ENCODE results near the gene ZNF385B. TPM values are rescaled to one million over a fixed set of nuclear protein-coding genes. Genes with fewer than 3 reads are reported as not detected.

Gene ZNF385B
- not detected in 2 replicates for total RNA-seq

DNA sequence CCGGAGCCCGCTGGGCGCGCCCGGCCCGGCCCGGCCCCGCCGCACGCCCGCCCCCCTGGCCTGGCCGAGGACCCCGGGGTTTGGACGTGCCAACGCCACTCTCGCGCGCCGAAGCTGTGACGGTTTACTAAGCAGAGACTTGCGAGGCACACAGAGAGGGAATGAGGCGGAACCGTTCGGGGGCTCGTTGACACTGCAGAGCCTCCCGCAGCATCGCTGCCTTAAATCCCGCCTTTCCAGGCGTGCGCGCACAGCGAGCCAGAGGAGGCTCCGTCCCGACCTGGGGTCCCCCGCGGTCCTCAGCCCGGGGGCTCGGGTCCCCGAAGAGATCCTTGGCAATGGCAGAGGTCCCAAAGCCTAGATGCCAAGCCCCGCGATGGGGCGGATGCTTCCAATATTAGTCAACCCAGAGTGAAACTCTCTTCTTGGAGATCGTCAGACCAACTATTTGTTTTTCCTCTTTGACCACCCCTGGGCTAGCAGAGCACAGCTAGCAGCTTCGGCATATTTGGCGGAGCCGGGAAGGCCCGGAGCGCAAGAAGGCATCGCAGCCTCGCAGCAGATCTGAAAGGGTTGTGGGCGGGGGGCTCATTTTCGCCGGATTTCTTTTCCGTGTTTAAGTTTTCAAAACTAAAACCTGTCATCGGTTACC lies at the start of gene ZNF385B:
ZNF385B (minus strand) TSS at position 197 of the 652 bp plus-strand sequence.

Other genes starting within 250 kb of the ZNF385B start
- gene CWC22, start 145.7 kb upstream of the ZNF385B start, total RNA-seq, result 7.9 and 10.5 TPM in 2 replicates

Data from cardiac atrium fibroblast (primary cell).